Measurements from ENCODE around the gene IPMK.

GRCh38 chr10:58311026-58311425 is 43.3 kb upstream of the IPMK start:
- no peak for TF ChIP-seq BCL11A (tag by site-specific recombination; IDR thresholded peaks at IDR 0.05; ENCODE audit: low read depth)
- no peak for TF ChIP-seq CTCF (tag by site-specific recombination; IDR thresholded peaks at IDR 0.05)
- no peak for TF ChIP-seq ZNF830 (tag by site-specific recombination; IDR thresholded peaks at IDR 0.05; ENCODE audit: low read depth)
- no peak for TF ChIP-seq ZNF37A (tag by site-specific recombination; IDR thresholded peaks at IDR 0.05)
- no peak for TF ChIP-seq FEZF1 (tag by site-specific recombination; IDR thresholded peaks at IDR 0.05)
- no peak for TF ChIP-seq SETDB1 (IDR thresholded peaks at IDR 0.05; ENCODE audit: insufficient read length, low read length)
- TF ChIP-seq ZNF398 (tag by site-specific recombination; IDR thresholded peaks at IDR 0.05): no peak

All from HEK293 (cell line).